HEK293 (cell line): Measurements from ENCODE around the gene DGKH.
A peak's percentile ranks its signal among the peaks of the same experiment; 100 is the strongest.

Experiments
- GLI4 ChIP-seq: fragments of 450-650 bp; formaldehyde crosslinking; IDR thresholded peaks from 2 replicates; pipeline ENCODE4 v1.5.1; 2016; ENCODE audit warnings: missing biosample characterization, missing genetic modification characterization
- GLIS1 ChIP-seq: fragments of 450-650 bp; formaldehyde crosslinking; IDR thresholded peaks from 2 replicates; pipeline ENCODE4 v1.5.1; 2016; ENCODE audit warnings: missing biosample characterization, missing genetic modification characterization
- SALL2 ChIP-seq: fragments of 450-650 bp; formaldehyde crosslinking; IDR thresholded peaks from 2 replicates; pipeline ENCODE4 v1.5.0; 2017; ENCODE audit warnings: missing biosample characterization, mild to moderate bottlenecking, missing genetic modification characterization, borderline replicate concordance
- SP7 ChIP-seq: fragments of 450-650 bp; formaldehyde crosslinking; IDR thresholded peaks from 2 replicates; pipeline ENCODE4 v1.5.1; 2016; ENCODE audit warnings: missing biosample characterization, missing genetic modification characterization
- WT1 ChIP-seq: fragments of 450-650 bp; formaldehyde crosslinking; IDR thresholded peaks from 2 replicates; pipeline ENCODE4 v1.5.1; 2016; ENCODE audit warnings: missing biosample characterization, missing genetic modification characterization
- ZBTB10 ChIP-seq: fragments of 450-650 bp; formaldehyde crosslinking; IDR thresholded peaks from 2 replicates; pipeline ENCODE4 v1.5.1; 2016; ENCODE audit warnings: missing biosample characterization, missing genetic modification characterization
- ZBTB26 ChIP-seq: fragments of 450-650 bp; formaldehyde crosslinking; optimal IDR thresholded peaks from 2 replicates; pipeline ENCODE3; 2016; ENCODE audit warnings: missing biosample characterization, mild to moderate bottlenecking, missing genetic modification characterization
- ZFP69B ChIP-seq: fragments of 450-650 bp; formaldehyde crosslinking; IDR thresholded peaks from 2 replicates; pipeline ENCODE4 v1.5.1; 2016; ENCODE audit warnings: missing biosample characterization, missing genetic modification characterization
- ZNF112 ChIP-seq: fragments of 450-650 bp; formaldehyde crosslinking; IDR thresholded peaks from 2 replicates; pipeline ENCODE4 v1.5.0; 2017; ENCODE audit warnings: missing biosample characterization, missing genetic modification characterization
- ZNF121 ChIP-seq: fragments of 450-650 bp; formaldehyde crosslinking; IDR thresholded peaks from 2 replicates; pipeline ENCODE4 v1.5.1; 2016; ENCODE audit warnings: missing biosample characterization, missing genetic modification characterization
- ZNF140 ChIP-seq: fragments of 450-650 bp; formaldehyde crosslinking; IDR thresholded peaks from 2 replicates; pipeline ENCODE4 v1.5.1; 2016; ENCODE audit warnings: missing biosample characterization, missing genetic modification characterization
- ZNF24 ChIP-seq: fragments of 450-650 bp; formaldehyde crosslinking; IDR thresholded peaks from 2 replicates; pipeline ENCODE4 v1.5.1; 2016; ENCODE audit warnings: missing biosample characterization, missing genetic modification characterization
- ZNF280C ChIP-seq: fragments of 450-650 bp; formaldehyde crosslinking; IDR thresholded peaks from 2 replicates; pipeline ENCODE4 v1.5.1; 2016; ENCODE audit warnings: missing biosample characterization, missing genetic modification characterization
- ZNF366 ChIP-seq: fragments of 450-650 bp; formaldehyde crosslinking; conservative IDR thresholded peaks from 2 replicates; pipeline ENCODE4 v1.5.1; 2016; ENCODE audit warnings: missing biosample characterization, missing genetic modification characterization
- ZNF404 ChIP-seq: fragments of 450-650 bp; formaldehyde crosslinking; IDR thresholded peaks from 2 replicates; pipeline ENCODE4 v1.5.1; 2017; ENCODE audit warnings: missing biosample characterization, missing genetic modification characterization
- ZNF510 ChIP-seq: fragments of 450-650 bp; formaldehyde crosslinking; IDR thresholded peaks from 2 replicates; pipeline ENCODE4 v1.5.1; 2018; ENCODE audit warnings: mild to moderate bottlenecking, missing genetic modification characterization, missing biosample characterization; ENCODE audit not compliant: insufficient replicate concordance
- ZNF514 ChIP-seq: fragments of 450-650 bp; formaldehyde crosslinking; IDR thresholded peaks from 2 replicates; pipeline ENCODE4 v1.5.1; 2016; ENCODE audit warnings: missing biosample characterization, missing genetic modification characterization
- ZNF521 ChIP-seq: fragments of 450-650 bp; formaldehyde crosslinking; IDR thresholded peaks from 2 replicates; pipeline ENCODE4 v1.5.1; 2017; ENCODE audit warnings: missing biosample characterization, mild to moderate bottlenecking, missing genetic modification characterization
- ZNF544 ChIP-seq: fragments of 450-650 bp; formaldehyde crosslinking; IDR thresholded peaks from 2 replicates; pipeline ENCODE4 v1.5.0; 2017; ENCODE audit warnings: missing biosample characterization, missing genetic modification characterization
- ZNF600 ChIP-seq: fragments of 450-650 bp; formaldehyde crosslinking; IDR thresholded peaks from 2 replicates; pipeline ENCODE4 v1.5.1; 2016; ENCODE audit warnings: missing biosample characterization, missing genetic modification characterization
- ZNF623 ChIP-seq: fragments of 450-650 bp; formaldehyde crosslinking; IDR thresholded peaks from 2 replicates; pipeline ENCODE4 v1.5.1; 2016; ENCODE audit warnings: missing biosample characterization, missing genetic modification characterization
- ZNF624 ChIP-seq: fragments of 450-650 bp; formaldehyde crosslinking; IDR thresholded peaks from 2 replicates; pipeline ENCODE4 v1.5.1; 2017; ENCODE audit warnings: missing biosample characterization, missing genetic modification characterization
- ZNF629 ChIP-seq: fragments of 450-650 bp; formaldehyde crosslinking; IDR thresholded peaks from 2 replicates; pipeline ENCODE4 v1.5.1; 2017; ENCODE audit warnings: missing biosample characterization, missing genetic modification characterization
- ZNF692 ChIP-seq: fragments of 450-650 bp; formaldehyde crosslinking; IDR thresholded peaks from 2 replicates; pipeline ENCODE4 v1.5.1; 2016; ENCODE audit warnings: missing biosample characterization, missing genetic modification characterization
- ZNF76 ChIP-seq: fragments of 450-650 bp; formaldehyde crosslinking; IDR thresholded peaks from 2 replicates; pipeline ENCODE4; 2016; ENCODE audit warnings: low read depth, missing biosample characterization, missing genetic modification characterization, borderline replicate concordance
- ZNF837 ChIP-seq: fragments of 450-650 bp; formaldehyde crosslinking; IDR thresholded peaks from 2 replicates; pipeline ENCODE4 v1.5.1; 2016; ENCODE audit warnings: missing biosample characterization, missing genetic modification characterization
- TF ChIP-seq, protein P1 (sequence below): fragments of 450-650 bp; formaldehyde crosslinking; IDR thresholded peaks from 2 replicates; pipeline ENCODE4 v1.5.1; 2016; ENCODE audit warnings: missing biosample characterization, missing genetic modification characterization
- TF ChIP-seq, protein P2 (sequence below): fragments of 450-650 bp; formaldehyde crosslinking; IDR thresholded peaks from 2 replicates; pipeline ENCODE4 v1.5.1; 2016; ENCODE audit warnings: missing biosample characterization, missing genetic modification characterization
- TF ChIP-seq, protein P3 (sequence below): fragments of 450-650 bp; formaldehyde crosslinking; IDR thresholded peaks from 2 replicates; pipeline ENCODE4; 2016; ENCODE audit warnings: missing biosample characterization, missing genetic modification characterization

DGKH gene

GRCh38 chr13:42064259-42064658 is 15.8 kb downstream of the DGKH start (continued):
- TF ChIP-seq ZNF366 (tag by site-specific recombination) (peak; percentile 66), ZNF600 (tag by site-specific recombination) (peak; percentile 99), ZNF837 (tag by site-specific recombination) (no peak), ZNF544 (tag by site-specific recombination) (no peak), ZBTB10 (tag by site-specific recombination) (no peak), ZNF24 (tag by site-specific recombination) (no peak), ZNF112 (tag by site-specific recombination) (no peak), ZNF76 (tag by site-specific recombination) (no peak), GLIS1 (tag by site-specific recombination) (peak; percentile 10; the same call in 1 of the 2 replicates), SP7 (tag by site-specific recombination) (peak; percentile 81), SALL2 (tag by site-specific recombination) (no peak), ZNF624 (tag by site-specific recombination) (no peak), ZNF121 (tag by site-specific recombination) (no peak), ZNF629 (peak; percentile 43), GLI4 (tag by site-specific recombination) (no peak), WT1 (tag by site-specific recombination) (no peak), ZFP69B (tag by site-specific recombination) (no peak), ZNF140 (tag by site-specific recombination) (no peak), ZBTB26 (tag by site-specific recombination) (no peak), ZNF521 (tag by site-specific recombination) (no peak), ZNF510 (tag by site-specific recombination) (no peak), ZNF623 (tag by site-specific recombination) (no peak), ZNF280C (no peak), ZNF514 (tag by site-specific recombination) (no peak), ZNF692 (tag by site-specific recombination) (no peak), ZNF404 (tag by site-specific recombination) (no peak)
- TF ChIP-seq, protein P1, sequence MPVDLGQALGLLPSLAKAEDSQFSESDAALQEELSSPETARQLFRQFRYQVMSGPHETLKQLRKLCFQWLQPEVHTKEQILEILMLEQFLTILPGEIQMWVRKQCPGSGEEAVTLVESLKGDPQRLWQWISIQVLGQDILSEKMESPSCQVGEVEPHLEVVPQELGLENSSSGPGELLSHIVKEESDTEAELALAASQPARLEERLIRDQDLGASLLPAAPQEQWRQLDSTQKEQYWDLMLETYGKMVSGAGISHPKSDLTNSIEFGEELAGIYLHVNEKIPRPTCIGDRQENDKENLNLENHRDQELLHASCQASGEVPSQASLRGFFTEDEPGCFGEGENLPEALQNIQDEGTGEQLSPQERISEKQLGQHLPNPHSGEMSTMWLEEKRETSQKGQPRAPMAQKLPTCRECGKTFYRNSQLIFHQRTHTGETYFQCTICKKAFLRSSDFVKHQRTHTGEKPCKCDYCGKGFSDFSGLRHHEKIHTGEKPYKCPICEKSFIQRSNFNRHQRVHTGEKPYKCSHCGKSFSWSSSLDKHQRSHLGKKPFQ (tag by site-specific recombination) = 0 out of 2 replicates have a peak, but pooled peaks have one; percentile 81
- TF ChIP-seq, protein P2, sequence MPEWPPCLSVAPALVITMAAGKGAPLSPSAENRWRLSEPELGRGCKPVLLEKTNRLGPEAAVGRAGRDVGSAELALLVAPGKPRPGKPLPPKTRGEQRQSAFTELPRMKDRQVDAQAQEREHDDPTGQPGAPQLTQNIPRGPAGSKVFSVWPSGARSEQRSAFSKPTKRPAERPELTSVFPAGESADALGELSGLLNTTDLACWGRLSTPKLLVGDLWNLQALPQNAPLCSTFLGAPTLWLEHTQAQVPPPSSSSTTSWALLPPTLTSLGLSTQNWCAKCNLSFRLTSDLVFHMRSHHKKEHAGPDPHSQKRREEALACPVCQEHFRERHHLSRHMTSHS (tag by site-specific recombination) = no peak
- TF ChIP-seq, protein P3, sequence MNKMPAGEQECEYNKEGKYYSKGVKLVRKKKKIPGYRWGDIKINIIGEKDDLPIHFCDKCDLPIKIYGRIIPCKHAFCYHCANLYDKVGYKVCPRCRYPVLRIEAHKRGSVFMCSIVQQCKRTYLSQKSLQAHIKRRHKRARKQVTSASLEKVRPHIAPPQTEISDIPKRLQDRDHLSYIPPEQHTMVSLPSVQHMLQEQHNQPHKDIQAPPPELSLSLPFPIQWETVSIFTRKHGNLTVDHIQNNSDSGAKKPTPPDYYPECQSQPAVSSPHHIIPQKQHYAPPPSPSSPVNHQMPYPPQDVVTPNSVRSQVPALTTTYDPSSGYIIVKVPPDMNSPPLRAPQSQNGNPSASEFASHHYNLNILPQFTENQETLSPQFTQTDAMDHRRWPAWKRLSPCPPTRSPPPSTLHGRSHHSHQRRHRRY (tag by site-specific recombination) = no peak
